Measurements from ENCODE around the gene YIPF1.

- no peak for TF ChIP-seq CTCF (IDR thresholded peaks at IDR 0.05)
- TF ChIP-seq POLR2A (IDR thresholded peaks at IDR 0.05) = no peak
These were observed 37.8 kb upstream of the YIPF1 start for GRCh38 chr1:53927376-53927881.
